GM19452 (cell line): Measurements from ENCODE around the gene MND1.
A peak's percentile ranks its signal among the peaks of the same experiment; 100 is the strongest.
"Not testable (repeated sequence)": the region's sequence is repeated elsewhere in the genome, so short reads cannot be mapped to it uniquely, and the experiment has no call there.

Experiments used
- ATAC-seq: cut with Tn5 transposase; IDR thresholded peaks from one replicate; pipeline ENCODE4 v1.9.1; 2021; ENCODE audit not compliant: unreplicated experiment

The MND1 gene

DNA sequence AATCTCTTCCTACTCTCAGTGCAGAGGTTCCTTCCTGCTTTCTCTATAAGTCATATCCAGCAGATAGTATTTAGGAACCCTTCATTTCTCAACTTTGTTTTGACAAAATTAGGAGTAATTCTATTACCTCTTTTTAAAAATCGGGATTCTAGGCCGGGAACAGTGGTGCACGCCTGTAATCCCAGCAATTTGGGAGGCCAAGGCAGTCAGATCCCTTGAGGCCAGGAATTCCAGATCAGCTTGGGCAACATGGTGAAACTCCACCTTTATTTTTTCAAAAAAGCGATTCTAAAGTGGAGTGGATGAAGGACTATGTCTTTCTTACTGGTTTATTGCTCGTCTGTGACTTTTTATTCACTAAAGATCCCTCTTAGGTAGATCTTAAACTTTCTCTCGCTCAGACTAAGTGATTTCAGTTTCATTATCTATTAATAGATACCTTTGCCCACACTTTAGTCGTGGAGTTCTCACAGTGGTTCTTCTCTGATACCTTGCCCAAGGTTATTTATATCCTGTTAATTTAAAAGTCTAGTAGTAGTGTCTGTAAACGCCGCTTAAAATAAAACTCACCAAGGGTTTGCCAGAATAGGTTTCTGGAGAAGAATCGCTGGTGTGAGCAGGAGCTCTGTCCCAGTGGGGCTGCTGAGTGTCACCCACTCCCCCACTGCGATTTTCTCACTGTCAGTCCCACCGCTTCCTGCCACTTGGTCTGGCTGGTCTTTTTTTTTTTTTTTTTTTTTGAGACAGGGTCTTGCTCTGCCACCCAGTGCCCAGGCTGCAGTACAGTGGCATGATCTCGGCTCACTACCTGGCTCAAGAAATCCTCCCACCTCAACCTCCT, 94.6 kb downstream of the MND1 start:
- peak; percentile 79 for ATAC-seq

- ATAC-seq = peak; percentile 4
Measured at GRCh38 chr4:153439831-153440230, 95.3 kb downstream of the MND1 start.

DNA sequence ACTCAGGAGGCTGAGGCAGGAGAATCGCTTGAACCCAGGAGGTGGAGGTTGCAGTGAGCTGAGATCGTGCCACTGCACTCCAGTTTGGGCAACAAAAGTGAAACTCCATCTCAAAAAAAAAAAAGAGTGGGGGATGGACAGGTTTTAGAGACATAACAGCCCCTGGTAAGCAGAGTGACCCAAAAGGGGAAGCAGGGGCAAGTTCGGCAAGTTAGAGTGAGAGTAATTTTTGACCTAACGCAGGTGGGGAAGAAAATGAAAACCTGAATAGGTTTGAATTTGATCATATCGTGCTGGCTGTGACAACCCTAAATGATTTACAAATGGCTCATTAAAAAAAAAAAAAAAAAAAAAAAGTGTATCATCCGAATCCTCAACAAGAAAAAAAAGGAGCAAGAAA, 96.0 kb downstream of the MND1 start:
- no peak for ATAC-seq

DNA sequence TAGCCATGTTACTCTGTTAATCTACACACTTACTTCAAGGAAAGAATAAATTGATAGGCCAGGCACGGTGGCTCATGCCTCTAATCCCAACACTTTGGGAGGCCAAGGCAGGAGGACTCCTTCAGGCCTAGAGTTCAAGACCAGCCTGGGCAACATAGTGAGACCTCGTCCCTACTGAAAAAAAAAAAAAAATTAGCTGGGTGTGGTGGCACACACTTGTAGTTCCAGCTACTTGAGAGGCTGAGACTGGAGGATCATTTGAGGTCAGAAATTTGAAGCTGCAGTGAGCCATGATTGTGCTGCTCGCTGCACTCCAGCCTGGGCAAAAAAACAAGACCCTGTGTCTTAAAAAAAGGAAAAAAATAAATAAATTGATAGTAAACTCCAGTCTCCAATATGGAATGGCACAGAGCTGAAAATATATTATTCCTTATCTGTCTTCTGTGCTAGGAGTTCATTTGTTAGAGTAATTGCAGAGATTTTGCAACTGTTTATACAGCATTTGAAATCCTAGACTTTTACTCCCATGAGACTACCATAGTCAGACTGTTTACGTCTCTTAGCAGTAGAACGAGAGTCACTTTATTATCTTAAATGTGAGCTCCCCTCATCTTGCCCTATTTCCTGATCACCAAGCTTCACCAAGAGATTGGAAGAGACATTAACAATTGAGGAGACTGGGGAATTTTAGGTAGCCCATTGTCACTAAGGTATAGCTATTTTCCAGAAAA, 102.9 kb downstream of the MND1 start:
- no peak for ATAC-seq

DNA sequence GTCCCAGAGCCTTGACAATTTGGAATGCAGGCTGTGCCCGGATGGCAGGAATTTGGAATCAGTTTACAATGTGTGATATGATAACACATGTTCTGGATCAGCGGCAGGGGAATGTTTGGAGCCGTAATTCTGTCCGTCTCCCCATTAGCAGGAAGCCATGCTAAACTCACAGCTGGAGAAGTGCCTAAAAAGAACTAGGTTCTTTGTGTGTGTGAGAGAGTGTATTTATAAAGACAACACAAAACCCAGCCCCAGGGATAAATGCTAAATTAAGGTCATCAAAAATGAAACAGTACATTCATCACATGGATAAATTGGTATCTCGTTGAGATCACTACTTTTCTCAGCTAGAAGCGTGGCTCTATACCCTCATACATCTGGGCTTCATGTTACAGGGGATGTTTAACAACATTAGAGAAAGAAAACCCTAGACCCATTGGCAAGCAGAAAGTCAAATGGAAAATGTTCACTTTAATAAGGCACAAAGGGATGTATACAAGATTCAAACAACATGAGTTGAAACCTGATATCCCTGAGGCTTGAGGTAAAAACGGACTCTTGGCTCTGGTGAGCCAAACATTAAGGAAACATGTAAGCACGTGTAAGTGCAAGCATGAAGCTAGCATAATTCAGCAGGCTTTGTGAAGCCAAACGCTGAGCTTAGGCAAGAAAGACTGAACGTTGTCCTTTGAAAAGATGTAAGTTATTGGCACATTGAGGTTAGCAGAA, 103.7 kb downstream of the MND1 start:
- ATAC-seq = no peak

- ATAC-seq = no peak
Measured at GRCh38 chr4:153449338-153449737, 104.8 kb downstream of the MND1 start.

GRCh38 chr4:153450544-153450917, 106.0 kb downstream of the MND1 start:
- ATAC-seq = peak; percentile 56

DNA sequence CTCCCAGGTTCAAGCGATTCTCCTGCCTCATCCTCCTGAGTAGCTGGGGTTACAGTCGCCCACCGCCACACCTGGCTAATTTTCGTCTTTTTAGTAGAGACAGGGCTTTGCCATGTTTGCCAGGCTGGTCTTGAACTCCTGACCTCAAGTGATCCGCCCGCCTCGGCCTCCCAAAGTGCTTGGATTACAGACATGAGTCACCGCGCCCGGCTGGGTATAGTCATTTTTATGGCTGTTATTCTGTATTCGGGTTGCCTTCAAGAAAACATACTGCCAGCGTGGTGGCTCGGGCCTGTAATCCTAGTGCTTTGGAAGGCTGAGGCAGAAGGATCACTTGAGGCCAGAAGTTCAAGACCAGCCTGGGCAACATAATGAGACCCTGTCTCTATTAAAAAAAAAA, 106.7 kb downstream of the MND1 start:
- ATAC-seq = not testable (repeated sequence)

DNA sequence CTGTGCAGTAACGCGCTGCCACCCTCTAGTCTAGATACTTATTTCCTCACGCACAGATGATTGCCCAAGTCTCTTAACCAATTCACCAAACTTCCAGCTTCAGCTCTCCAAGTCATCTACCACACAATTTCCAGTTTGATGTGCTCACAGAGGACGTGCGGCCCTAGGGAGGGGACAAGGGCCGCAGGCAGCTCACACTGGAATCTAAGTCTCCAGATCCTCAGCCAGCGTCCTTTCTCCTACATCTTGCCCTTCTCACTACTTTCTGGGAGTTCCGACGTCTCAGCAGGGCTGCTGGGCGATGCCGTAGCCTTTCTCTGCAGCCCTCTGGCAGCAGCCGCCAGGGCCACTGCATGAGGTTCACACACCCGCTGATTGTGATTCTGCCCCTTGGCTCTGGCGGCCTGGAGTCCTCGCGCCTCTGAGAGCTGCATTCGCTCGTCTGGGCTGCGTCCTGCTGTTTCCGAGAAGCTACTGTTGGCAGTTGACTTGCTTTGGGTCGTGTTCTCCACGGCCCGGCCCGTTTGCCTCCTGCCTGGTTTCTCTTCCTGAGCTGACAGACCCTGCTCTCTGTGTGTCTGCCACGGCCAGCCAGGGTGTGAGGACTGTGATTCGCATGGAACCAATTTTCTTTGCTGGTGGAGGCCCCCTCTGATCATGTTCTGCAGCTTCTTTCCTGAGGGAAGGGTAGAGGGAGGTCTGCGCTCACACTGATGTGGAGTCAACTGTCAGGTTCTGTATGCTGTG, 107.6 kb downstream of the MND1 start:
- ATAC-seq = no peak

- no peak for ATAC-seq
Measured at GRCh38 chr4:153452658-153453378, 108.3 kb downstream of the MND1 start.

- ATAC-seq = no peak
Measured at GRCh38 chr4:153453402-153453801, 108.9 kb downstream of the MND1 start.

GRCh38 chr4:153458969-153459368, 114.5 kb downstream of the MND1 start:
- no peak for ATAC-seq

- not testable (repeated sequence) for ATAC-seq
Measured at GRCh38 chr4:153461549-153461948, 117.1 kb downstream of the MND1 start.

DNA sequence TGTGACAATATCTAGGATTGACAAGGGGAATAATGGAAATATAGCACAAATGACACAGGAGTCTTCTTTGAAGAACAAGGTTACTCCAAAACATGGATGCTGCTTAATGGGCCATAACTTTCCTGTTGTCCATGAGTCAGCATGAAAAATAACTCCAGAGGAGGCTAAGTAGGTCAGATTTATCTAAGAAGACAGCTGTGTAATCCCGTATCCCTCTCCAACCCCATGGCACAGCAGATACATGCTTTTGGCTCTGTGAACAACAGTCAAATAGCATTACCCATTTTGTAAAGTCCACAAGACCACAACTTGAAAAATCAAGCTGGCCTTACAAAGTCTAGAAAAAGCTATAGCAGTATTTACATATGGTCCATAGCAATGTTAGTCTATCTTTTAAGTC, 119.6 kb downstream of the MND1 start:
- no peak for ATAC-seq
